HG02588 (cell line): ENCODE data around the gene MYO1F.
"Not testable (repeated sequence)": the region's sequence is repeated elsewhere in the genome, so short reads cannot be mapped to it uniquely, and the experiment has no call there.

Source experiments
- ATAC-seq: cut with Tn5 transposase; IDR thresholded peaks from one replicate; pipeline ENCODE4 v1.9.1; 2021; ENCODE audit warnings: mild to moderate bottlenecking, moderate library complexity; ENCODE audit not compliant: unreplicated experiment

MYO1F gene

DNA sequence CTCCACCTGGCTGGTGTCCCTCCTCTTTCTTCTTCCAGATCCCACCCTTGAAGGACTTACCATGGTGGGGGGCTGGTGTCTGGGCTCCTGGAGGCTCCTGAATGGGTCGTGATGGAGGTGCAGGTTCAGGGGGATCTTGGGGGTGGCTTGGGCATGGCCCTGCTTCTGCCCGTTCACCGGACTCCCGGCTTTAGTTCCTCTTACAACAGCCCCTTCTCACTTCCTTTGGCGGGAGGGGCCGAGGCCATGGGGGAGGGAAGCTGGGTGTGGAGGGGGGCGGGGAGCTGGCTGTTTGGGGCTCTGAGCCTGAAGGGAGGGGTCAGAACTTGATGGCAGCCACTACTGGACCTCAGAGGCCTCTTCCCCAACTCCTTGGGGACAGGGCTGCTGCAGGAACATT, at the start of gene MYO1F:
Gene MYO1F, minus strand, starts transcription at position 196 of the 400 bp plus-strand sequence. Its CDS starts 133 bp downstream, at position 63.
- ATAC-seq = no peak

DNA sequence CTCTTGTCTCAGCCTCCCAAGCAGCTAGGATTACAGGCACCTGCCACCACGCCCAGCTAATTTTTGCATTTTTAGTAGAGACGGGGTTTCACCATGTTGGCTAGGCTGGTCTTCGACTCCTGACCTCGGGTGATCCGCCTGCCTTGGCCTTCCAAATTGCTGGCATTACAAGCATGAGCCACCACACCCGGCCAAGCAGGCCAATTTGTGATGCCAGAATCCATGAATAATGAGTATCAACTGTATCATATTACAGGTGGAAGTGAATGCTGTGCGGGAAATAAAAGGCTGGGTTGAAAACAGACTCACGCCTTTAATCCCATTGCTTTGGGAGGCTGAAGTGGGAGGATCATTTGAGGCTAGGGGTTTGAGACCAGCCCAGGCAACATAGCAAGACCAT, 49.6 kb upstream of the MYO1F start:
- ATAC-seq = no peak

DNA sequence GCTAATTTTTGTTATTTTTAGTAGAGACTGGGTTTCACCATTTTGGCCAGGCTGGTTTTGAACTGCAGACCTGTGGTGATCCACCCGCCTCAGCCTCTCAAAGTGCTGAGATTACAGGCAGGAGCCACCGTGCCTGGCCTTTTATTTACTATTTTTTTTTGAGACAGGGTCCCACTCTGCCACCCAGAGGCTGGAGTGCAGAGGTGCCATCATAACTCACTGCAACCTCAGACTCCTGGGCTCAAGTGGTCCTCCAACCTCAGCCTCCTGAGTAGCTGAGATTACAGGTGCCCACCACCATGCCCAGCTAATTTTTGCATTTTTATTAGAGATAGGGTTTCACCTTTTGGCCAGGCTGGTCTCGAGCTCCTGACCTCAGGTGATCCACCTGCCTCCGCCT, 45.6 kb upstream of the MYO1F start:
- ATAC-seq = not testable (repeated sequence)

DNA sequence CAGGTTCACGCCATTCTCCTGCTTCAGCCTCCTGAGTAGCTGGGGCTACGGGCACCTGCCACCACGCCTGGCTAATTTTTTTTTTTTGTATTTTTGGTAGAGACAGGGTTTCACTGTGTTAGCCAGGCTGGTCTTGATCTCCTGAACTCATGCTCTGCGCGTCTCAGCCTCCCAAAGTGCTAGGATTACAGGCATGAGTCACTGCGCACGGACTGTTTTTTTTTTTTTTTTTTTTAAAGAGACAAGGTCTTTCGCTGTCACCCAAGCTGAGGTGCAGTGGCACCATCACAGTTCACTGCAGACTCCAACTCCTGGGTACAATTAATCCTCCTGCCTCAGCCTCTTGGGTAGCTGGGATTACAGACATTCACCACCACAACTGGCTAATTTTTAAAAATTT, 41.5 kb upstream of the MYO1F start:
- ATAC-seq = no peak

DNA sequence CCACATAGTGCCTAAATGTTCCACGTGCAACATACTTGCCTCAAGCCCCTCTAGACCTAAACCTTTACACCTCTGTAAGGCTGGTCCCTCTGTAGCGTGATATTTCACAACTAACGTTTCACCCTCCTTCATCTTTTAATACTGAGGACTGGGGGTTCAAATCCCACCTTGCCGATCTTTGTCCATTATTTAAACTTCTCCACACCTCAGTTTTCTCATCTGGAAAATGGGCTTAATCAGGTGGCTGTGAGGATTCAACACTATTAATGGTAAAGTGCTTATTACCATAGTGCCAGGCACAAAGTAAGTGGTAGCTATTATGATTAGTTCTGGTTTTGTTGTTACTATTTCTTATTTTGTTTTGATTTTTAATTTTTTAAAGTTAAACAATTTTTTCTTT, 40.7 kb upstream of the MYO1F start:
- no peak for ATAC-seq

DNA sequence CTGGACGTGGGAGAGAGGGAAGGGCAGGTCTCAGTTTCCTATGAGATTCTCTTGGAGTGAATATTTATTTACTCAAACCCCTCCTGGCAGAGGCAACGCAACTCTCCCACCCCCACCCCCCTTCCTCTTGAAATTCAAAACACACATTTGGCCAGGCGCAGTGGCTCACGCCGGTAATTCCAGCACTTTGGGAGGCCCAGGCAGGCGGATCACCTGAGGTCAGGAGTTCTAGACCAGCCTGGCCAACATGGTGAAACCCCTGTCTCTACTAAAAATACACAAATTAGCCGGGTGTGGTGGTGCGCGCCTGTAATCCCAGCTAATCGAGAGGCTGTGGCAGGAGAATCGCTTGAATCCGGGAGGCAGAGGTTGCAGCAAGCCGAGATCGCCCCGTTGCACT, 40.1 kb upstream of the MYO1F start:
- ATAC-seq = not testable (repeated sequence)

DNA sequence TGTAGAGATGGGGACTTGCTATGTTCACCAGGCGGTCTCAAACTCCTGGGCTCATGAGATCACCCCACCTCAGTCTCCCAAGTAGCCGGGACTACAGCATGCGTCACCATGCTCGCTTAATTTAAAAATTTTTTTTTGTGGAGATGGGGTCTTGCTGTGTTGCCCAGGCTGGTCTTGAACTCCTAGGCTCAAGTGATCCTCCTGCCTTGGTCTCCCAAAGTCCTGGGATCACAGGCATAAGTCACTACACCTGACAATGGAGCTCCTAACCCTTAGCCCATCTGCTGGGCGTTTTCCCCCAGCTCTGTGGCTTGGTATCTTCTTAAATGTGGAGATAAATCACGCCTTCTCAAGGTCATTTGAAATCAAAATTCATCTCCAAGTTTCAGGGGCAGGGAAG, 39.6 kb upstream of the MYO1F start:
- ATAC-seq = no peak

DNA sequence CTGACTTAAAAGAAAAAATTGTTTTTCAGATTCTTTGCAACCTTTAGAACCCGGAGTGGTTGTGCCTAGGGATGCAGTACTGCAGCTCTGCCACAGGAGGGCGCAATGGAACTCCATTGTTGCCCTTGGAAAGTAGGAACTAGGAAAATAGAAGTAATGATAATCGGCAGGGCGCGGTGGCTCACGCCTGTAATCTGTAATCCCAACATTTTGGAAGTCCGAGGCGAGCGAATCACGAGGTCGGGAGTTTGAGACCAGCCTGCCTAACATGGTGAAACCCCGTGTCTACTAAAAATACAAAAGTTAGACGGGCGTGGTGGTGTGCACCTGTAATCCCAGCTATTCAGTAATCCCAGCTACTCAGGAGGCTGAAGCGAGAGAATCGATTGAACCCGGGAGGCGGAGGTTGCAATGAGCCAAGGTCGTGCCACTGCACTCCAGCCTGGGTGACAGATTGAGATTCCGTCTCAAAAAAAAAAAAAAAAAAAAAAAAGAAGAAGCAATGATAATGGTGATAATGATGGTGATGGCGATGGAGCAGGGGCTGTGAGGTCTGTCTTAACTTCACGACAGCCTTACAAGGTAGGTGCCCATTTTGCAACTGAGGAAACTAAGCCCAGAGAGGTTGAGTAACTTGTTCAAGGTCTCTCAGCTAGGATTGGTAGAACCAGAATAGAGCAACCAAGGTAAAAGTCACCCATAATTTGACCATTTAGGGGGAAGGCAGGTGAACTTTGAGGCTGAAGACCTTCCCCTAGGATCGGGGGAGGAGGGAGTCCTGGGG, 38.8 kb upstream of the MYO1F start:
- ATAC-seq = no peak

DNA sequence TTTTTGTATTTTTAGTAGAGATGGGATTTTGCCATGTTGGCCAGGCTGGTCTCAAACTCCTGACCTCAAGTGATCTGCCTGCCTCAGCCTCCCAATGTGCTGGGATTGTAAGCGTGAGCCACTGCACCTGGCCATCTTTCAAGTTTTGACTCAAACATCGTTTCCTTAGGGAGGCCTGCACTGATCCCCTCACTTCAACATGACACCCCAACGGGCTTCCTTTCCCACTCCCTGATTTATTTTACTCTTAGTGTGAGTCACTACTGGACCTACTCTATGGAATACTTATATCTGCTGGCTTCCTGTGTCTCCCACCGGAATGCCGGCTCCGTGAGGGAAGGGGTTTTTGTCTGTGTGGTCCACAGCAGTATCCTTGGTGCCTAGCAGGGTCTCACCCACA, 37.8 kb upstream of the MYO1F start:
- no peak for ATAC-seq

DNA sequence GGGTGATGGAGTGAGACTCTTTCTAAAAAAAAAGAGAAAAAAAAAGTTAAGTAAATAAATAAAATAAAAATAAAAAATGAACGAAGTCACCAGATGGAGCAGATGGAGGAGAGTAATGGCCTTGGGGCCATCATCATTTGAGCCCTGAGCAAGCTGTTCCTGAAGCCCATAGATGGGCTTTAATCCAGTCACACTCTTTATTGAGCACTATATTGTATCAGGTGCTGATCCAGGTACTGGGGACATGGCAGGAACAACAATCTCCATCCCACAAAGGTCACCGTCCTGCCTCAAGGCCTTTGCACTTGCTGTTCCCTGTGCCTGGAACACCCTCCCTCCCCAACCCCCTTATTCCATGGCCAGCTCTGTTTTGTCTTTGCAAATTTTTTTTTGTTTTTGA, 37.2 kb upstream of the MYO1F start:
- no peak for ATAC-seq

DNA sequence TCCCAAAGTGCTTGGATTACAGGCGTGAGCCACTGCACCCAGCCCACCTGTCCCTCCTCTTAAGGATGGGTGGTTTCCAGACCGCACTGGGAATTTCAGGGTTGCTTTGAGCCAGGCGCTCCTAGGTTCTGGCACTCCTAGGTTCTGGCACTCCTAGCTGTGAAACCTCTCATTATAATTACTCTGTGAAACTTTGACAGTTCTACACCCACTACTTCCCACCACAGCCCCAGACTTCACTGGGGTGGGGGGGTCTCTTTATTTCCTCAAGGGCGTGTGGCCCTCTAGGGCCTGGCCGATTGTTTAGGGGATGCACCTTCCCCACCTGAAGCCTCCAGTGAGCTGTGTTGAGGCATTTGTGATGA, 35.5 kb upstream of the MYO1F start:
- ATAC-seq = no peak

DNA sequence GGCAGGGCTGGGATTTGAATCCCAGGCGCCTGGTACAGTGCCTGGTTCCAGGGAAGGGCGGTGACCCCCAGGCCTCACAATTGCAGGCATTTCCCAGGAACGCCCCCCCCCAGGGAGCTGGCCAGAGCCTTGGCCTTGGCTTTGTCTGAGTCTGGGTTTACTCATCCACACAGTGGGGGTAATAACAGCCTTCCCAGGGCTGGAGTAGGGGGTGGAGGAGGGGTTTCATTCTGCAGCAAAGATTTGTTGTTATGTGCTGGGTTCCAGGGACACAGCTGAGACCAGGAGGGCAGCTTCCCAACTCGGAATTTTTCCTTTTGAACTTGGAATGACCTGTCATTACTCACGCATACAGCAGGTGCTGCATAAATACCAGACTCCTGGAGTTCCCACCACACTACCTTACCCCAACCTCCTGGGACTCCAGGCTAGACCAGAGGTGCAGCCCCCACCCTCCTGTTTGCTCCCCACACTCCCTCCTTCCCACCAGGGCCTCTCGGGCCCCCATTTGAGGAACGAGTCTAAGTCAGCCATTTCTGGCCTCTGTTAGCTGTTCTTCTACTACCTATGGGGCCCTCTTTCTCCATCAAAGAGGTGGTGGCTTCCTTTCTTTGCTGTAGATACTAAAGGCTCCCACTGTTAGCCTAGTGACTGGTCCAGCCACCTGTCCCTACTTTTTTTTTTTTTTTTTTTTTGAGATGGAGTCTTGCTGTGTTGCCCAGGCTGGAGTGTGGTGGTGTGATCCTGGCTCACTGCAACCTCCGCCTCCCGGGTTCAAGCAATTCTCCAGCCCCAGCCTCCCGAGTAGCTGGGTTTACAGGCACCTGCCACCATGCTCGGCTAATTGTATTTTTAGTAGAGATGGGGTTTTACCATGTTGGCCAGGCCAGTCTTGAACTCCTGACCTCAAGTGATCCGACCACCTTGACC, 34.9 kb upstream of the MYO1F start:
- no peak for ATAC-seq

DNA sequence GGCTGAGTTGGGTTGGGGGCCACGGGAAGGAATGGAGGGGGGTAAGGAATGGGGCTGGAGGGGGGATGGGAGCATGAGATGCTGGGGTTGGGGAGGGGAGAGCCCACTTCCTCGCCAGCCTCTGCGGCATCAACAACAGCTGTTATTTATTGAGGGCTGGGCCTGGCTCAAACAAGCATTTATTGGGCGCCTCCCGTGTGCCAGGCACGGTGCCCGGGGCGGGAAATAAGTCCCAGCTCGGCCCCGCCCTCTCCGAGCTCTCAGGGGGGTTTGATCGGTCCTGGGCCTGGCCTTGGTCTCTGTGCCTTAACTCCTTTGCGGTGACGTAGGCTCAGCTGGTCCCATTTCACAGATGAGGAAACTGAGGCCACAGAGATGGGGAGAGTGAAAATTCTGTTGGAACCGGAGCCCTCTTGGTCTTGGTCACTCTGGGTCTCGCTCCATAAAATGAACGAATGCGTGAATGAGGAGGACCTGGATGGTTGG, 34.2 kb upstream of the MYO1F start:
- no peak for ATAC-seq

DNA sequence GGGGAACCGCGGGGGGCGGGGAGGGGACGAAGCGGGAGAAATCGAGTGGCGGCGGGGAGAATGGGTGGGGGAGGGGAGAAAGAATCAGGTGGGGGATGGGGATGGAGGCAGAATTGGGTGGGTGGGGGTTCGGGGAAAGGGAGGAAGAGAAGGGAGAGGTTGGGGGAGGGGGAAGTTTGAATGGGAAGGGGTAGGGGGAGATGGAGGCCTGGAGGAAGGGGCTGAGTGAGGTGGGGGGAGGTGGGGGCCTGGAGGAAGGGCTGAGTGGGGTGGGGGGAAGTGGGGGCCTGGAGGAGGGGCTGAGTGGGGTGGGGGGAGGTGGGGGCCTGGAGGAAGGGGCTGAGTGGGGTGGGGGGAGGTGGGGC, 33.7 kb upstream of the MYO1F start:
- ATAC-seq = no peak

DNA sequence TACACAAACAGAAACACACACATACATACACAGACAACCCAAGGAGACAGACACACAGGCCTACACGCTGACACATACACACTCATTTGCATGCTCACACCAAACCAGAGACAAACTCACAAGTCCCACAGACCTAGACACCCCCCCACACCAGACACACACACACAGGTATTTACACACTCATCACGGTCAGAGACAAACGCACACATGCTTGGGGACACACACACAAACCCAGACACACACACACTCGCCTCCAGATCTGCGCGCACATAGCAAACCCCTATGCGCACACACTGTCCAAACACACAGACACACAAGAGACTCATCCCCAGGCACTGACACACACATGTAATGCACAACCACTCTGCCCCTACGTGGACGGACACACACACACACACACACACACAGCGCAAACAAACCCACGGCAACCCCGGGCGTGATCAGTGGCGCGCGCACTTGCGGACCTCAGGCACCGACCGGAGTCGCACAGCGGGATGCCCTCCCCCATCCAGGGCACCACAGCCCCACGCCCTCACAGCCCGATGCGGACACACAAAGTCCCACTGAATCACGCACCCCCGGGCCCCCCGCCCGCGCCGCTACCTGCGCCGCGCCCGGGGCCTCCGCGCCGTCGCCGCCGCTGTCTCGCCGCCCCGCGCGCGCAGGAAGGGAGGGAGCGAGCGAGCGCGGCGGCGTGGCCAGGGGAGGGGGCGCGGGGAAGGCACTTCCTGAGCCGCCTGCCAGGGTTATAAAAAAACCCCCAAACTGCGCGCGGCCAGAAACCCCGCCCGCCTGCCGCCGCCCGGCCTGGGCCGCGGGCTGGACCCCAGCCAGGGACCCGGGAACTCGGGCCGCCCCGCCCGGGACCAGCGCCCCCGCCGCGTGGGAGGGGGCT, 33.0 kb upstream of the MYO1F start, which contains the start of gene ADAMTS10:
Gene ADAMTS10, minus strand, starts transcription at position 675 of the 895 bp plus-strand sequence. CDS start 5,005 bp downstream, outside the sequence.
- ATAC-seq = no peak

DNA sequence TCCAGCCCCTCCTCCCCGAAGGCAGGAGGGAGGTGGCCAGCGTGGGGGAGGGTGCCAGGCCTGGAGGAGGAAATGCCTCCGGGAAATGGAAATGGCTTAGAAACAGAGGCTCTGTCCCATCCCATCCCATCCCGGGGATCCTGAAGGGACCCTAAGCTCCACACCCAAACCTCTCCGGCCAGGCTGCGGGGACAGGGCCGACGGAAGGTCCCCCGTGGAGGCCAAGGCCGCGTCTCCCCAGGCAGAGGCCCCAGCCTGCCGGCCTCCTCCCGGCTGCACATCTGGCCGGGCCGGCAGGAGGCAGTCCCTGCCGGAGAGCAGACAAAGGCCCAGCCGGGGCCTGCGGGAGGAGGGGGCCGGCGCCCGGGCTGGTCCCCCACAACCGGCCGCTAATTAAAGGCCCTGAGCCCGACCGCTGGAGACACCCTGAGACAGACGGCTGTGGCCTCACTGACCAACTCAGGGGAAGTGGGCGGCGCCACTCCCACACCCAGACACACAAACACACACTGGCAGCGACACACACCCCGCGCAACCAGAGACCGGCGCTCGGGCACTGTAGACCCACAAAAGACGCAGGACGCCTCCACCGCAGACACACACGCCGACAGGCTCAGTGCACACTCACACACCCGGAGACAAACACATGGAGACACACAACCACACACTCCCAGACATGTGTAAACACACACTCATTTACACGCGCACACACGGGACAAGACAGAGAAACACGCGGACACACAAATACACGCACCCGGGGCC, 32.2 kb upstream of the MYO1F start:
- no peak for ATAC-seq

DNA sequence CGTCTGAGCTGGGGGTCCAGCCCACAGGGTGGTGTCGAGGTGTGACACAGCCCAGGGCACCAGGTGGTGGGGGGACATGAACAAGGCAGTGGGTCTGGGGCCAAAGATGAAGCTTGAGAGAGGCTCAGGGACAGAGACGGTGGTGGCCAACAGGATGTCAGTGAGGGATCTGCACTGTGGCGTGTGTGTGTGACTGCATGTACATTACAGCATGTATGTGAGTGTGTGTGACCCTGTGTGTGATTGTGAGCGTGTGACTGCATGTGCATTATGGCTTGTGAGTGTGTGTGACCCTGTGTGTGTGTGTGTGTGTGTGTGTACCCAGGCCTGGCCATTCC, 31.7 kb upstream of the MYO1F start:
- ATAC-seq = no peak

DNA sequence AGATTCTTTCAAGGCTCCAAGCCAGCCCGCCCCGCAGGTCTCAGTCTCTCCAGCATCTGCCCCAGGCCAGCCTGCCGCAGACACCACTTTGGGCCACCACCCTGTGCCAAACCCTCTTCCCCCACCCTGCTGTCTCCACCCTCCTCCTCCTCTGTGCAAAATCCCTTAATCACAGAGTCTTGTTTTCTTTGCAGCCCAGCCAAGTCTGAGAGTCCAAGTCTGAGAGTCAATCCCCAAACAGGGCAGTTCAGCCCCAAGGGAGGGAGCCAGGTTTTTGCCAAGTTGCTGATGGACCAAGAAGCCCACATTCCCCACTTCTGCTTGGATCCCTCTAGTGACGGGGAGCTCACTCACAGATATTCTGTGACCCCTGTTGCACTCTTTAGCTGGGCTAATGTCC, 30.1 kb upstream of the MYO1F start:
- no peak for ATAC-seq

DNA sequence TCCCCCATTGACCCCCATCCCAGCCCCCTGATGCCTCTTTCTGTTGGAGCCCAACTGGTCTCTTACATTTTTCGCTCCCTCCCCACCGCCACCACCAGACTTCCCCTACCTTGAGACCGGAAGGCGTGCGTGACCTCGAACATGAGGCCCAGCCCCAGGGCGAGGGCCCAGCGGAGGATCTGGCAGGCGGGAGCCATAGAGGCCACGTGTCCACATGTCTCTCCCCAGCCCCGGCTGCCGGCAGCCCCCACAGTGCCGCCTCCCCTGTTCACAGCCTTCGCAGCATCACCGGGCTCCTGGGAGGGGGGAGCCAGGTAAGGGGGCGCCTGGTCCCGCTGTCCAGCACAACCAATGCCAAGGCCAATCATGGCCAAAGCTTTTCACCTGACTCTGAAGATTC, 28.3 kb upstream of the MYO1F start:
- ATAC-seq = no peak

DNA sequence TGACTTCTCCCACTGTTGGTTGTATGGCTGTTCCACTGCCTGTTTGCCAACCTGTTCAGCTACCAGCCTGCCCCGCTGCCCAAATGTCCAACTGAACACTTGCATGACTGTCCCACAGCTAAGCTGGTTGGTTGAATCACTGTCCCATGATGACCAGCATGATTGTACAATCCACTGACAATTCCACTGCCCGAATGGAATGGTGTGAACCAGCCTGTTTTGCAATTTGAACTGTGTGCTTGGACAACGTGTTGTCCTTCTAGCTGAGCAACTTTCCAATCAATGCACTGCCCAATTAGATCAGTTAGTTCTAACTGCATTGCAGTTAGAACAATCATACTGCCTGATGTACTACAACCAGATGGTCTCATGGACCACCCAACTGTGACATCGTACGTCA, 24.6 kb upstream of the MYO1F start:
- ATAC-seq = no peak
